ENCODE measurements around the gene MFSD12.
"Not testable (repeated sequence)": the region's sequence is repeated elsewhere in the genome, so short reads cannot be mapped to it uniquely, and the experiment has no call there.

MFSD12 gene

DNA sequence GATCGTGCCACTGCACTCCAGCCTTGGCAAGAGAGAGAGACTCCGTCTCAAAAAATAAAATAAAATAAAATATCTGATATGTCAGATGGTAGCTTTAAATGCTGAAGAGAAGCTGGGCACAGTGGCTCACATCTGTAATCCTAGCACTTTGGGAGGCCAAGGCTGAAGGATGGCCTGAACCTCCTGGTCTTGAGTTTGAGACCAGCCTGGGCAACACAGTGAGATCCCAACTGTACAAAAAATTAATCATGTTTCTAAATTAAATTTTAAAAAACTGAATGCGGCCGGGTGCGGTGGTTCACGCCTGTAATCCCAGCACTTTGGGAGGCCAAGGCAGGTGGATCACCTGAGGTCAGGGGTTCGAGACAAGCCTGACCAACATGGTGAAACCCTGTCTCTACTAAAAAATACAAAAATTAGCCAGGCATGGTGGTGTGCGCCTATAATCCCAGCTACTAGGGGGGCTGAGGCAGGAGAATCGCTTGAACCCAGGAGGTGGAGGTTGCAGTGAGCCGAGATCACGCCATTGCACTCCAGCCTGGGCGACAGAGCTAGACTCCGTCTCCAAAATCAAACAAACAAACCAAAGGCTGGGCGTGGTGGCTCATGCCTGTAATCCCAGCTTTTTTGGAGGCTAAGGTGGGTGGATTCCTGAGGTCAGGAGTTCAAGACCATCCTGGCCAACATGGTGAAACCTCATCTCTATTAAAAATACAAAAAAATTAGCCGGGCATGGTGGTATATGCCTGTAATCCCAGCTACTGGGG lies 26.8 kb upstream of the MFSD12 start:
- DNase-seq (ENCODE audit: low spot score), result not testable (repeated sequence)

GRCh38 chr19:3581792-3582191 lies 24.4 kb upstream of the MFSD12 start:
- not testable (repeated sequence) for DNase-seq (ENCODE audit: low spot score)

DNA sequence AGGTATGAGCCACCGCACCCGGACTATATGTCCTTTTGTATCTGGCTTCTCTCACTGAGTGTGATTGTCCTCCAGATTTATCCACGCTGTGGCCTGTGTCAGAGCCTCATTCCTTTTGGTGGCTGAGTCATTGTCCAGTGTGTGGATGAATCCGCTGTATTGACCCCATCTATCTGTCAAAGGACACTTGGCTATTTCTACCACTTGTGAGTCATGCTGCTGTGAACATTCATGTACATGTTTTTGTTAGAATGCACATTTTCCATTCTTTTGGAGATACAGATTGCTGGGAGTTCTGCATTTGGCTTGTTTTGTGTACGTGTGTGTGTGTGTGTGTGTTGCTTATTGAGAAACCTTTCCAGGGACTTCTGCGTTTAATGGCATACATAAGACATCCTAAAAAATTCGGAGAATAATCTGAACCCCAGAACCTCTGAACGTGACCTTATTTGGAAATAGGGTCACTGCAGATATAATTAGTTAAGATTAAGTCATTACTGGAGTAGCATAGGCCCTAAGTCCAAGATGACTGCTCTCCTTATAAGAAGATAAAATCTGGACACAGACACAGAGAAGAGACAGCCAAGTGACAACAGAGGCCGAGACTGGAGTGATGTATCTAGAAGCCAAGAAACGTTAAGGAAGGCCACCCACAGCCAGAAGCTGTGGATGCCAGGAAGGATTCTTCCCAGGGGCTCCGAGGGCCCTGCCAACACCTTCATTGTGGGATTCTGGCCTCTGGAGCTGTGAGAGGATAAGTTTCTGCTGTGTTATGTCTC lies 23.0 kb upstream of the MFSD12 start:
- no peak for DNase-seq (ENCODE audit: low spot score)

DNA sequence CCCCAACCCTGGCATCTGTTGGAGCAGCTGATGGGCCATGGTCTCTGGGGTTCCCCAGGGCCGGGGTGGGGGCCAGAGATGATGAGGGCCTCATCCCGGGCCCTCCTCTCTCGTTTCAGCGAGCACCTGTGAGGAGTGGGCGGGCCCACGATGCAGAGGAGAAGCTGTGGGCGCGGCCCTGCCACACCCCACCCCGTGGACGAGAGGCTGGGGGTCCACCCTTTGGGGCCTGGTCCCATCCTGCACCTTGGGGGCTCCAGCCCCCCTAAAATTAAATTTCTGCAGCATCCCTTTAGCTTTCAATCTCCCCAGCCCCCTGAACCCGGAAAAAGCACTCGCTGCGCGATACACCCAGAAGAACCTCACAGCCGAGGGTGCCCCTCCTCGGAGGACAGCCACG lies 21.0 kb upstream of the MFSD12 start:
- no peak for DNase-seq (ENCODE audit: low spot score)

DNA sequence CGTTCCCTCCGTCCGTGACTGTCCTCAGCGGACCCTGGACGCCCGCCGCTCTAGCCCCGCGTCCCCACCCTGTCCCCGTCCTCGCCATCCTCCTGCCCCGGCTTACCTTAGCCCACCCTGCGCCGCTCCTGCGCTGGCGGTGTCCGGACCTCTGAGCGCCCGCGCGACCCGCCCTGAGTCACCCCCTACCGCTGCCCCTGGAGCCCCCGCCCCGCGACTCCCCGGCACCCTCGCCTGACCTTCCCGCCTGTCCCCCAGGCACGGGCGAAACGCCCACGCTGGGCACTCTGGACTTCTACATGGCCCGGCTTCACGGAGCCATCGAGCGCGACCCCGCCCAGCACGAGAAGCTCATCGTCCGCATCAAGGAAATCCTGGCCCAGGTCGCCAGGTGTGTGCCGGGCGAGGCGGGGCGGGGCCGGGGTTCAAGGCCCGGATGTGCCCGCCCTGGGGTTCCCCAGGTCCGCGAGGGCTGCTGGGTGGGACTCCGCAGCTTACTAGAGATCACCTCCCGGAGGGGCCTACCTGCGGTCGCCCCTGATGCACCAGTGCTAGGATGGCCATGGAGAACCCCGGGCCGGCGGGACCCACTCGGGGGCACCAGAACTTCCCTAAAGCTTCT lies 20.4 kb upstream of the MFSD12 start:
- DNase-seq (ENCODE audit: low spot score), result no peak

- DNase-seq (ENCODE audit: low spot score), result peak; percentile 72
These were observed 19.5 kb upstream of the MFSD12 start for GRCh38 chr19:3576696-3577443.

GRCh38 chr19:3575949-3576673 lies 18.7 kb upstream of the MFSD12 start:
- DNase-seq (ENCODE audit: low spot score), result no peak

DNA sequence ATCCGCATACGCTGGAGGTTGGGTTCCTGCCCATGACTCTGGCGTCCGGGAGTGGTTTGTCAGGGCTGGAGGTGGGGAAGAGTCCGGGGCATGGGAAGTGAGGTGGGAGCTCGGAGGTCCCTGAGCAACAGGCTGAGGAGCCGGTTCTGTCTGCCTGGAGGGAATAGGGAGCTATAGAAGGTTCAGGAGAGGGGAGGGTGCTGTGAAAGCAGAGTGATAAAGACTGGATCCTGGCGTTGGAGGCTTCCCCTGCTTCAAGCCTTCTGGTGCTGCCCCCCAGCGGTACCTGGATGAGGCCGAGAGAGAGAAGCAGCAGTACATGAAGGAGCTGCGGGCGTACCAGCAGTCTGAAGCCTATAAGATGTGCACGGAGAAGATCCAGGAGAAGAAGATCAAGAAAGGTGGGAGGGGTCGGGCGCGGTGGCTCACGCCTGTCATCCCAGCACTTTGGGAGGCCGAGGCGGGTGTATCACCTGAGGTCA lies 17.9 kb upstream of the MFSD12 start:
- peak; percentile 45 for DNase-seq (ENCODE audit: low spot score)

- peak; percentile 80 for DNase-seq (ENCODE audit: low spot score)
These were observed 16.7 kb upstream of the MFSD12 start for GRCh38 chr19:3573858-3574637.

DNA sequence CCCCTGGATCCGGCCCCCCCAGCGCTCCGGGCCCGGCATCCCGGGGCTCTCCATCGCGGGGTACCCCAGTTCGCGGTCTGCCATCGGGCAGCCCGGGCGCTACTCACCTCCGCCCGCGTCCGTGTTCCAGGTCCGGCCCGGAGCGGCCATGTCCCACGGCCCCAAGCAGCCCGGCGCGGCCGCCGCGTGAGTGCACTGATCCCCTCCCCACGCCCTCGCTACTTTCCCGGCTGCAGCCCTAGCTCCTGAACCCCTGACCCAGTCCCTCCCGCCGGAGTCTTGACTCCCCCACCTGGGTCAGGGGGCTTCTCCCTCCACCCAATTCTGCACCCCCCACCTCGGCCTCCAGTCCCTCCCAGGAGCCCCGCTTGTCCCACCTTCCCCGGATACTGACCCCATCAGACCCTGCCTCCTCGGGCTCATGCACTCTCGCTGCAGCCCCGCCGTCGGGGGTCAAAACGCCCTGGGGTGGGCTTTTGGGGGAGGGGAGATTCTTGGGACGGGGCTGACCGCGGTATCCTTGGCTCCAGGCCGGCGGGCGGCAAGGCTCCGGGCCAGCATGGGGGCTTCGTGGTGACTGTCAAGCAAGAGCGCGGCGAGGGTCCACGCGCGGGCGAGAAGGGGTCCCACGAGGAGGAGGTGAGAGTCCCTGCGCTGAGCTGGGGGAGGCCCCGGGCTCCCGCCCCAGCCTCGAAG lies 15.9 kb upstream of the MFSD12 start:
- no peak for DNase-seq (ENCODE audit: low spot score)

- DNase-seq (ENCODE audit: low spot score), result no peak
These were observed 15.4 kb upstream of the MFSD12 start, which contains the start of gene HMG20B for GRCh38 chr19:3572855-3573161. Gene HMG20B, plus strand, starts transcription at chr19:3572944. Its CDS starts 366 bp downstream, at chr19:3573310.

DNA sequence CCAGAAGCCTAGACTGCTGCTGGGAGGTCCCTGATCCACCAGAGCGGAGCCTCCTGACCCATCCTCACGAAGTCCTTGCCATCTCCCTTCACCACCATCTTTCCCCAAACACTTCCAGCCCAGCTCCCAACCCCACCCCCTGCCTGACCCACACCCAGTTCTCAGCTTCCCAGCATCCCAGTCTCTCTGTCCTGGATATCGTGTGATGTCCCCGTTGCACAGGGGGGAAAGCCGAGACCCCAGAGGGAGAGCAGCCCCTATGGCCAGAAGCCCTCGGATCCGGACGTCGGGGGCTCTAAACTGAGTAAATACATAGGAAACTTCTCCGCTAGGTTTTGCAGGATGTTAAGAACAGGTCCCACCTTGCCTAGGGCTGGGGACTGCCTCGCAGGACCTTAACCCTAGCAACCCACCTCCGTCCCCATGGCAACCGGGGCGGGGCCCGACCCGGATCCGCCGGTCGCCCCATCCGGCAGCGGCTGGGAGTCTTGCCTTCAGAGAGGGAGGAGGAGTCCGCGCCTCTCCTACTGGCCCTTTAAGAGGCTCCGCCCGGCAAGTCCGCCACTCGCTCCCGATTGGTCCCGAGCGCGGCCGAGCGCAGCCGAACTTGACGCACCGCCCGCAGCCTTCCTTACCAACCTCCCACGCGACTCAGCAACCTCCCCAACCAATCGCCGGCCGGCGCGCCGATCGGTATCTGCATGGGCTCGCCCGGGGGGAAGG lies 14.9 kb upstream of the MFSD12 start:
- peak; percentile 100 for DNase-seq (ENCODE audit: low spot score)

GRCh38 chr19:3570606-3571011 lies 13.2 kb upstream of the MFSD12 start:
- peak; percentile 83 for DNase-seq (ENCODE audit: low spot score)

DNA sequence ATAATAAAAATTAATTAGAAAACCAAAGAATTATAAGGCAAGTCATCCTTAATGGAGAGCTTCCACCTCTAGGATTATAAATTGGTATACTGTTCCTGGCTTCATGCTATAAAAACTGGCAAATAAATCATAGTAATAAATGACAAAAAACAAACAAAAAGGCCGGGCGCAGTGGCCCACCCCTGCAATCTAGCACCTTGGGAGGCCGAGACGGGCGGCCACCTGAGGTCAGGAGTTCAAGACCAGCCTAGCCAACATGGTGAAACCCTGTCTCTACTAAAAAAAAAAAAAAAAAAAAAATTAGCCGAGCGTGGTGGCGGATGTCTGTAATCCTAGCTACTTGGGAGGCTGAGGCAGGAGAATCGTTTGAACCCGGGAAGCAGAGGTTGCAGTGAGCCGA lies 12.7 kb upstream of the MFSD12 start:
- not testable (repeated sequence) for DNase-seq (ENCODE audit: low spot score)

DNA sequence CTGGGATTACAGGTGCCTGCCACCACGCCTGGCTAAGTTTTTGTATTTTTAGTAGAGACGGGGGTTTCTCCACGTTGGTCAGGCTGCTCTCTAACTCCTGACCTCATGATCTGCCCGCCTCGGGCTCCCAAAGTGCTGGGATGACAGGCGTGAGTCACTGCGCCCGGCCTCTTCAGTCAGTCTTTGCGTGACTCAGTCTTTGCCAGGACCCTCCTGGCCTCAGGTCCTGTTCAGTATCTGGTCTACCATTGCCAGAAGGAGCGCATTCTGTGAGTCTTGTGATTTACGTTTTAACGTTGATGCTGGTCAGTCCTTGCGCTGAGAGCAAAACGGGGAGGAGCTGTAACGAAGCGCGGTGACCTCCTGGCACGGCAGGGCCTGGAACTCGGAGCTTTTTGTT lies 7.8 kb upstream of the MFSD12 start:
- DNase-seq (ENCODE audit: low spot score), result no peak

DNA sequence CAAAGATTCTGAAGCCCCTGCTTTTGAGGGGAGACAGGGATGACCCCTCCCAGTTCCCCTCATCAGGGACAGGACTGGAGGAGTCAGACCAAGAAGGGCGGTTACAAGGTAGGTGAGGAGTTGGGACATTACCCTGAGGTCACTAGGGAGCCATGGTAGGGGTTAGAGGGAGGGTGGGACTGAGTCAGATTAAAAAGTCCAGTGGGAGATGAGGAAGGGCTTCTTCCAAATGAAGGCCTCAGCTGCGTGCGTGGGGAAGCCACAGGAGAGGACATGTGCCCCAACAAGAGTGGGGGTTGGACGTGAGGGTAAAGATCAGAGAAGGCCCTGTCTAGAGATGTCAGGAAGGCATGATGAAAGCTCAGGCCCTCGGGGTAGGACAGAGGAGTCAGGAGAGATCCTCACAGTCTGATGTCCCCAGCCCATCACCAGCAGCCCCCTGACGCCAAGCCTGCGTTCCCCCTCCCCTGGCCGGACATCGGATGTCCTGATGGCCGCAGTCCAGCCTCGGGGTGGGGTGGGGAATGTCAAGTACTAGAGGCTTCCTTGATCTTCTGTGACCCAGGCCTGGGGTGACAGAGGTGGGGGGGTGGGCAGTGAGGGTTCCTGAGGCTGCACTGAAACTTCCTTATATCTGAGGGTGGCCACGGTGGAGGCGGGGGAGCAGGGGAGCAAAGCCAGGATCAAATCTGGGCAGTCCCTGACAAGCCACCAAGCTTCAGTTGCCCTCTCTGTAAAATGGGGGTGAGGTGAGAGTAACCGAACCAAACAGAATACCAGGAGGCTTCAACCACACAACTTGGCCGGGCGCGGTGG lies 6.5 kb upstream of the MFSD12 start:
- no peak for DNase-seq (ENCODE audit: low spot score)

DNA sequence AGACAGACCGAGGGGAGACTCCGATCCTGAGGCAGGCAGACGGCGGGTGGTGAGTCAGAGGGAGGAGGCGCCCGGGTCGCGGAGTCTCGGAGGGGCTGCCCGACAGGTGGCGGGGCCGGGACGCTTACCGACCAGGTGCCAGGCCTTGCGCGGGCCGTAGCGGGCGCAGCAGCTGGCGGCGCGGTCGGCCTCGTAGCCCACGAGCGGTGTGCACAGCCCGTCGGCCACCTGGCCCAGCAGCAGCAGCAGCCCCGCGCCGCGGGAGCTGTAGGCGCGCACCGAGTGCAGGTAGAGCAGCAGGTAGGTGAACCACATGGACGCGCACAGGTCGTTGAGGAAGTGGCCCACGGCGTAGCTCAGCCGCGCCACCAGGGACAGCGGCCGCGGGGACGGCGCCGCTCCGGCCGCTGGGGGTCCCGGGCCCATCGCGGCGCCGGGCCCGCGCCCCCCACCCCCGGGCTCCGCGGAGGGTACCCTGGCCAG lies 367 bp downstream of the MFSD12 start:
- DNase-seq (ENCODE audit: low spot score), result no peak

DNA sequence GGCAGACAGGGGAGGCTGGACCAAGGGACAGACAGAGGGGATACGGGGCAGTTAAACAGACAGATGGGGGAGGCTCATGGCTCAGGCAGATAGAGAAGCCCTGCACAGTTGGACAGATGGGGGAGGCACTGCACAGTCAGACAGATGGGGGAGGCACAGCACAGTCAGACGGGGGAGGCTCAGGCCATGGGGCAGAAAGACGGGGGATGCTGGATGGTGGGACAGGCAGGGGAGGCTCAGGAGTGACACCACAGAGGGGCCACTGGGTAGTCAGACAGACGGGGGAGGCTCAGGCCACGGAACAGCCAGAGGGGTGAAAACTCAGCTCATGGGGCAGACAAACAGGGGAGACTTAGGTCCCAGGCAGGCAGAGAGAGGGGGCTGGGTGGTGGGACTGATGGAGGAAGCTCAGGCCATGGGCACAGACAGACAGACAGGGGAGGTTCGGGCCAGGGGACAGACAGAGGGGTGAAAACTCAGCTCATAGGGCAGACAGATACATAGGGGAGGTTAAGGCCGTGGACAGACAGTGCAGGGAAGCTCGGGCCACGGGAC lies 886 bp downstream of the MFSD12 start:
- DNase-seq (ENCODE audit: low spot score), result no peak

Measured in Ammon's horn (tissue), 1 donor.